CD4-positive, alpha-beta T cell treated with Interleukin-15 for 4 hours (primary cell): Measurements from ENCODE around the gene MYO5A.
"Not testable (repeated sequence)": the region's sequence is repeated elsewhere in the genome, so short reads cannot be mapped to it uniquely, and the experiment has no call there.

Experiments used
- DNase-seq: peaks from one replicate; pipeline ENCODE4 v3.0.0-alpha.2; 2020; ENCODE audit warnings: low spot score

Gene MYO5A

GRCh38 chr15:52528564-52529340, at the start of gene MYO5A:
Gene MYO5A (minus strand): TSS chr15:52528880. CDS start chr15:52528806, 74 bp downstream.
- DNase-seq: peak; percentile 83

GRCh38 chr15:52576692-52577091, 48.0 kb upstream of the MYO5A start:
- no peak for DNase-seq

DNA sequence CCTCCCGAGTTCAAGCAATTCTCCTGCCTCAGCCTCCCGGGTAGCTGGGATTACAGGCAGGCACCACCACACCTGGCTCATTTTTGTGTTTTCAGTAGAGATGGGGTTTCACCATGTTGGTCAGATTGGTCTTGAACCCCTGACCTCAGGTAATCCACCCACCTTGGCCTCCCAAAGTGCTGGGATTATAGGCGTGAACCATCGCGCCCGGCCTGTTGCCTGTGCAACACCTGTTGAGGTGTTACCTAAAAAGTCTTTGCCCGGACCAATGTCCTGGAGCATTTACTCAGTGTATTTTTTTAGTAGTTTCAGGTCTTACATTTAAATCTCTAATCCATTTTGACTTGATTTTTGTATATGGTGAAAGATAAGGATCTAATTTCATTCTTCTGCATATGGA, 46.9 kb upstream of the MYO5A start:
- DNase-seq: not testable (repeated sequence)

- no peak for DNase-seq
These were observed 46.4 kb upstream of the MYO5A start for GRCh38 chr15:52575072-52575471.

GRCh38 chr15:52574623-52575022, 45.9 kb upstream of the MYO5A start:
- not testable (repeated sequence) for DNase-seq

GRCh38 chr15:52568601-52569585, 40.2 kb upstream of the MYO5A start, which contains the start of gene ARPP19:
Gene ARPP19 (minus strand): TSS chr15:52569030. CDS start chr15:52568892, 138 bp downstream.
- peak; percentile 83 for DNase-seq

DNA sequence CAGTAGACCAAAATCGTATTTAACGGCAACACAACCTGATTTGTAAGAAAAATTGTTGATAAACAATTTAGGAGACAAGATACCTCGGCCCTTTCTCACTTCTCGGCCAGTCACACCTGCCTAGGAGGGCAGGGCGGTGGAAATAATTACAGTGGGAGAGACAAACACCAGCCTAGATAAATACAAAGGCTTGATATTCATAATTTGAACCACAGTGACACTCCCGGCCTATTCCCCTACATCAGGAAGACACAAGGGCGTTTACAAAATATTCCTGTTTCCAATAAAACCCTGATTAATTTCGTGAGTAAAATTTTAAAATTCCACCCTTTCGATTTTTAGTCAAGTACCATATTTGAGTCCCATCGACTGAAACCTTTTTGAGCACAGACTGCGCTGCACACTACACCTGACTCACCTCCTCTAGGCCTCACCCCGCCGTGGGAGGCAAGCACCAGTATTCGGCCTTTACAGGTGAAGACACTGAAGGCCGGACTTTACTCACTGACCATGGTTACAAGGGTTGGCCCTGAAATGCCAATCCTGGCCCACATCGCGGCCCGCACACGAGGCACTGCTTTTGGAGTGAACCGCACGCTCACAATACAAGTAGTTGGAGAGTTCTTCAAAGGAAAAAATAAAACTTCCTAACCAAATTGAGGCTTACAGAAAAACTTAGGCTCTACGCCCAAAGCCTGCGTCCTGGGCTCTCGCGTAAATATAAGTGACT, 39.4 kb upstream of the MYO5A start:
- DNase-seq: peak; percentile 51

GRCh38 chr15:52566889-52567288, 38.2 kb upstream of the MYO5A start:
- DNase-seq: no peak

- not testable (repeated sequence) for DNase-seq
These were observed 37.0 kb upstream of the MYO5A start for GRCh38 chr15:52565417-52566358.

GRCh38 chr15:52563501-52564060, 34.9 kb upstream of the MYO5A start:
- no peak for DNase-seq

DNA sequence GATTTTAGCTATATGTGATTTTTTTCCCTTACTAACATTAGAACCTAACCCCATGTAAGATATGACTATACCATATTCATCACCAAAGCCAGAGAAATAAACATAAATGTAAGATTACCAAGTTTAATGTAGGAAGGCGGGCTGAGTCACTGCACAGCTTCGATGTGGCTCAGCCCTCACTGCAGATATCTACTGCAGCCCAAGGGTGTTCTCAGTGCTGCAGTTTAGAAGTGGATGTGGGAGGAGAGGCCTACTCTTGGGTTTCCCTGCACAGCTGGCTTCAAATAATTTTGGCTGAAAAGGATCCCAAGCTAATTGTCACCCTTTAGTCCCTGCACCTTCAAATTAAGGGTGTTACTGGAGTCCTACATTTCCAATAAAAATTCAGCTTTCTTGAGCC, 30.9 kb upstream of the MYO5A start:
- DNase-seq: peak; percentile 28

DNA sequence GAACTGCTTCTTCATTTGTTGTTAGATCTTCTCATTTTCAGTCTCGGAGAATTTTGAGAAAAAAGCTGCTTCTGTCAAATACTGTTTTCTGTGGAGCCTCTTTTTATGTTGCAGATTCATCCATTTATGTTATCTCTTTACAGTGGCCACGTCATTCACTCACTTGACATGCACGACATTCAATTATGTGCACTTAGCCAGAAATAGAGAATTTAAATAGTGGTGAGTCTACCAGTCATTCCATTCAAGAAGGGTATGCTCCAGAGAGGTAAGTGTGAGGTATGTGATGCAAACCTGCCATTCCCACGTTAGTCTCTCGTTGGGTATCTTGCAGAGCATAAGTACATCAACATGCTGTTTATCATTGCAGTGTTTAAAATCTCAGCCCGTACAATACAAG, 30.3 kb upstream of the MYO5A start:
- DNase-seq: no peak

DNA sequence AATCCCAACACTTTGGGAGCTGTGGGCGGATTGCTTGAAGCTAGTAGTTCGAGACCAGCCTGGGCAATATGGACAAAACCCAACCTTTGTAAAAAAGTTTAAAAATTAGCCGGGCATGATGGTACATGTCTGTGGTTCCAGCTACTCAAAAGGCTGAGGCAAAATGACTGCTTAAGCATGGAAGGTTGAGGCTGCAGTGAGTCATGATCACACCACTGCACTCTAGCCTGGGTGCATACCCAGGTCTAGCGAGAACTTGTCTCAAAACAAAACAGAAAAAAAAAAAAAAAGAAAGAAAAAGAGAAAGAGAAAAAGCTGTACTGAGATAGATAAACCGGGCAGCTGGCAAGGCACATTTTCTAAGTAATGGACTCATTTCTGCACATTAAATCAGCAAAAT, 29.5 kb upstream of the MYO5A start:
- DNase-seq: peak; percentile 64

- DNase-seq: no peak
These were observed 28.6 kb upstream of the MYO5A start for GRCh38 chr15:52557274-52557641.

GRCh38 chr15:52556524-52557273, 28.0 kb upstream of the MYO5A start:
- DNase-seq: no peak

DNA sequence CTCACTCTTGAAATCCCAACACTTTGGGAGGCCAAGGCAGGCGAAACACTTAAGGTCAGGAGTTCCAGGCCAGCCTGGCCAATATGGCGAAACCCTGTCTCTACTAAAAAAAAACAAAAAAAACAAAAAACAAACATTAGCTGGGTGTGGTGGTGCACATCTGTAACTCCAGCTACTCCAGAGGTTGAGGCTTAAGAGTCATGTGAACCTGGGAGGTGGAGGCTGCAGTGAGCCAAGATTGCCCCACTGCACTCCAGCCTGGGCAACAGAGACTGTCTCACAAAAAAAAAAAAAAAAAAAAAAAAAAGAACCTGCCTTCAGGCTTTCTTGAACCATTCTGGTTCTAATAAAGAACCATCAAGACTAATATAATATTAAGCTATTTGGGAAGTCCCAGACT, 23.6 kb upstream of the MYO5A start:
- DNase-seq: no peak

DNA sequence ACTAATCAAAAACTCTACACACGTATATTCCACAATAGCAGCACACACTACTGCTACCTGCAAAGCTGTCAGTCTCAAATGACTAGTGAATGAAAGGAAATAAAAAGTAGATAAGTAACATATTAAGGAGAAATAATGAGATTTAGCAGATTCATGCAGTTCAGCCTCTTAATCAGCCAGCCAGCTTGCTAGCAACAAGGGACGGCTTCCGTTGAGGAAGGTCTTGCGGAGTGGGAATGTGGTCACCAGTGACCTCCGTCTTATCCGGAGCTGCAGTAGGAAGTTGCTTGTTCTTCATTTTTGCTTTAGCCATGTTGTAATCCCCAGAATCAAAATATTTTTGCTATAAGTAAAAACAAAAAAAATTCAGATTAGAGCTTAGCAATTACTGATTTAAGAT, 23.1 kb upstream of the MYO5A start:
- DNase-seq: no peak

DNA sequence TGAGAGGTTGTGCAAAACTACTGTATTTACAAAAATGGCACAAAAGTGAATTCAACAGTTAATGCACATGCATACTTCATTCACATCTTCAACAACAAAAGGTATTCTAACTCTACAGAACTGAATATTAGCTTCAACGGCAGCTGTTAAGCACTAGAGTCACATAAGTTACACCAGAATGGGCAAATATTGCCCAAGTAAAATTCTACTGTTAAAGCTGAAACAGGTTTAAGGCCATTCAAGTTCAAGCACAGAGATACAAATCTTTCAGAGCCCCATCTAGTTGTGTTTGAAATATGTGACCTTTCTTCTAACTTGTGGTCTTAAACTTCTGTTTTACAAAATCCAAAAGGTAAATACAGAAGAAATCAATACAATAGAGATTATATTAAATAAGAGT, 22.5 kb upstream of the MYO5A start:
- not testable (repeated sequence) for DNase-seq

DNA sequence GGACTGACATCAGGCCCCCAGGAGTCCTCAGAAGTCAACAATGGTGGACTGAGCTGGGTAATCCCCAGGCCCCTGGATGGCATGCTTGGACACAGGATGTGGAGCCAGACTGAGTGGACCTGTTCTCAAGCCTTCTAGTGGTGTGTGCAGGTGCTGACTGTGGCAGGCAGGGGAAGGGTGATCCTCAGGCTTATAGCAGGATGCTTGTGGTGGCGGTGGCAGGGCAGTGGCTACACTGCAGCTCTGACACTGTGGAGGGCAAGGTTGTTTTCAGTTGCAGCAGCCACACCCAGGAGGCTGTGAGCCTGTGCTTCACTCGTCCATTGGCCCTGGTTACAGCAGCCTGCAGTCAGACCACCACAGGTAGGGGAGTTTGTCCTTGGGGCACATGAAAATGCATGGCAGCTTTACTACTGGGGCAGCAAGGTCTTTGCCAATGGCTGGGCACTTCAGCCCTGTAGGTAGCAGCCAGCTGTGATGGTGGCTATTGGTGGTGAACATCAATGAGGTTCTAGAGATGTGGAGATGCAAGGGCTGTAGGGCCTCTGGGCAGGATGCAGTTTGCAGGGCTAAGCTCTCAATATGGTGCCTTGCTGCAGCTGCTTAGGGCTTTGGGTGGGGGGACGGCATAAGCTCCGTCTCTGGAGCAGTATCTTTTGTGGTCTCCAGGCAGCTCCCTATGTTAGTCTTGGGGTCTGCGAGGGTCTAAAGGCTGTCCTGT, 17.5 kb upstream of the MYO5A start:
- DNase-seq: no peak
